Mesenchymal stem cell (in vitro differentiated cells and primary cell): ENCODE measurements around the gene EVA1B.

ENCODE experiments used
- DNase-seq: peaks from one replicate; pipeline ENCODE4 v3.0.0-alpha.2; 2013
- H2AFZ ChIP-seq: one replicate; pipeline ENCODE4 v1.6.1; 2013; ENCODE audit warnings: low read depth, mild to moderate bottlenecking, control low read depth, inconsistent platforms, low read length, moderate library complexity
- H2AK5ac ChIP-seq: 2 replicates; pipeline ENCODE4 v1.6.1; 2013; ENCODE audit warnings: low read length, moderate library complexity, mild to moderate bottlenecking, inconsistent platforms; ENCODE audit not compliant: severe bottlenecking
- H2BK120ac ChIP-seq: one replicate; pipeline ENCODE4 v1.6.1; 2013; ENCODE audit warnings: low read depth, mild to moderate bottlenecking, inconsistent platforms, low read length, moderate library complexity
- H2BK12ac ChIP-seq, 2 experiments: one replicate each; pipeline ENCODE4 v1.6.1; 2013; ENCODE audit warnings: inconsistent platforms in 2 of 2, low read length in 2 of 2, mild to moderate bottlenecking in 2 of 2, moderate library complexity in 2 of 2, control low read depth in 1 of 2
- H2BK15ac ChIP-seq: one replicate; pipeline ENCODE4 v1.6.1; 2013; ENCODE audit warnings: mild to moderate bottlenecking, low read depth, inconsistent platforms; ENCODE audit not compliant: poor library complexity, severe bottlenecking
- H2BK5ac ChIP-seq: 2 replicates; pipeline ENCODE4 v1.6.1; 2013; ENCODE audit warnings: low read depth, mild to moderate bottlenecking, low read length, control low read depth, inconsistent platforms; ENCODE audit not compliant: poor library complexity, severe bottlenecking
- H3K14ac ChIP-seq, 2 experiments: one replicate each; pipeline ENCODE4 v1.6.1; 2013; ENCODE audit warnings: inconsistent platforms in 2 of 2, low read length in 2 of 2, control low read depth in 1 of 2, mild to moderate bottlenecking in 1 of 2, moderate library complexity in 1 of 2
- H3K18ac ChIP-seq, 2 experiments: one replicate each; pipeline ENCODE4 v1.6.1; 2013; ENCODE audit warnings: inconsistent platforms in 2 of 2, low read length in 2 of 2, control low read depth in 1 of 2, low read depth in 1 of 2, mild to moderate bottlenecking in 1 of 2
- H3K23ac ChIP-seq, 2 experiments: one replicate each; pipeline ENCODE4 v1.6.1; 2013; ENCODE audit warnings: inconsistent platforms in 2 of 2, low read length in 2 of 2, mild to moderate bottlenecking in 2 of 2, moderate library complexity in 2 of 2, control low read depth in 1 of 2
- H3K27ac ChIP-seq: 2 replicates; pipeline ENCODE4 v1.5.1; 2013; ENCODE audit warnings: mild to moderate bottlenecking, moderate library complexity, low read length, control low read depth, inconsistent platforms; ENCODE audit not compliant: poor library complexity, severe bottlenecking
- H3K27me3 ChIP-seq, 2 experiments: 2 replicates each; pipeline versions ENCODE4 v1.6.1 to v1.7.0; 2013; ENCODE audit warnings: low read length in 2 of 2, mild to moderate bottlenecking in 2 of 2, moderate library complexity in 2 of 2, control low read depth in 1 of 2, inconsistent platforms in 1 of 2; ENCODE audit not compliant: control insufficient read depth in 1 of 2, insufficient read depth in 1 of 2
- H3K36me3 ChIP-seq, 2 experiments: 2 replicates each; pipeline versions ENCODE4 v1.6.1 to v1.7.0; 2013; ENCODE audit warnings: low read length in 2 of 2, control low read depth in 1 of 2, inconsistent platforms in 1 of 2, low read depth in 1 of 2, mild to moderate bottlenecking in 1 of 2; ENCODE audit not compliant: insufficient read depth in 2 of 2, control insufficient read depth in 1 of 2
- H3K4ac ChIP-seq, 2 experiments: one replicate each; pipeline ENCODE4 v1.6.1; 2013; ENCODE audit warnings: inconsistent platforms in 2 of 2, low read length in 2 of 2, mild to moderate bottlenecking in 2 of 2, moderate library complexity in 2 of 2, control low read depth in 1 of 2, low read depth in 1 of 2
- H3K4me1 ChIP-seq: 2 replicates; pipeline ENCODE4 v1.6.1; 2013; ENCODE audit warnings: low read depth, low read length, control low read depth; ENCODE audit not compliant: control insufficient read depth, insufficient read depth
- H3K4me2 ChIP-seq: 2 replicates; pipeline ENCODE4 v1.6.1; 2013; ENCODE audit warnings: low read length, mild to moderate bottlenecking, inconsistent platforms; ENCODE audit not compliant: poor library complexity, severe bottlenecking
- H3K4me3 ChIP-seq, 2 experiments: 2 replicates each; pipeline versions ENCODE4 v1.5.1 to v1.7.0; 2013; ENCODE audit warnings: low read length in 2 of 2, mild to moderate bottlenecking in 2 of 2, control low read depth in 1 of 2, low read depth in 1 of 2; ENCODE audit not compliant: insufficient read depth in 1 of 2
- H3K79me1 ChIP-seq: replicated peaks from 2 replicates; pipeline ENCODE4 v1.6.1; 2013; ENCODE audit warnings: mild to moderate bottlenecking, control low read depth, low read length, inconsistent platforms; ENCODE audit not compliant: poor library complexity, severe bottlenecking
- H3K9ac ChIP-seq: 2 replicates; pipeline ENCODE4 v1.7.0; 2013; ENCODE audit warnings: mild to moderate bottlenecking, low read length, moderate library complexity
- H3K9me3 ChIP-seq: 2 replicates; pipeline ENCODE4 v1.7.0; 2013; ENCODE audit warnings: mild to moderate bottlenecking, low read length; ENCODE audit not compliant: control insufficient read depth
- H4K8ac ChIP-seq: one replicate; pipeline ENCODE4 v1.6.1; 2013; ENCODE audit warnings: inconsistent platforms, mild to moderate bottlenecking, low read length, moderate library complexity
- H4K91ac ChIP-seq: one replicate; pipeline ENCODE4 v1.6.1; 2013; ENCODE audit warnings: mild to moderate bottlenecking, low read length, inconsistent platforms
- WGBS: methylation state at CpG from one replicate; pipeline ENCODE4 v1.1.7; 2013; ENCODE audit warnings: mixed read lengths; 5-methylcytosine and 5-hydroxymethylcytosine counted together

EVA1B gene

GRCh38 chr1:36284517-36284916 lies 38.9 kb downstream of the EVA1B start:
- Histone ChIP-seq H4K91ac (no peak overlapping the region), H3K9ac (peak overlapping the region; percentile 55), H2AFZ (no peak overlapping the region), H2BK15ac (no peak overlapping the region), H3K18ac (no peak overlapping the region), H3K4me2 (no peak overlapping the region), H3K23ac (no peak overlapping the region), H3K4ac (no peak overlapping the region), H2AK5ac (no peak overlapping the region), H3K9me3 (no peaks in the 10 kb centered on the region), H3K36me3 (peaks cover 16 to 70% of the 10 kb centered on the region in 2 experiments), H2BK120ac (no peak overlapping the region), H3K27me3 (no peaks in the 10 kb centered on the region), H3K4me3 (no peak overlapping the region), H2BK12ac (no peak overlapping the region), H3K14ac (no peak overlapping the region), H2BK5ac (no peak overlapping the region), H3K4me1 (no peaks in the 10 kb centered on the region), H4K8ac (no peak overlapping the region), H3K27ac (no peak overlapping the region), H3K79me1 (peaks cover 8% of the 10 kb centered on the region)
- WGBS = no CpG with 5 or more reads among the region's 1 CpG
- no peak for DNase-seq

GRCh38 chr1:36284061-36284460 lies 39.4 kb downstream of the EVA1B start:
- H2BK120ac ChIP-seq = no peak overlapping the region
- no peak overlapping the region for H3K4me3 ChIP-seq
- H2BK15ac ChIP-seq = no peak overlapping the region
- WGBS = 79% methylated on average over 1 of the region's 1 CpG
- no peak overlapping the region for H3K27ac ChIP-seq
- peaks cover 5% of the 10 kb centered on the region for H3K79me1 ChIP-seq
- H3K4ac ChIP-seq = no peak overlapping the region
- H3K9me3 ChIP-seq = no peaks in the 10 kb centered on the region
- no peak overlapping the region for H3K18ac ChIP-seq
- no peaks in the 10 kb centered on the region for H3K27me3 ChIP-seq
- no peak overlapping the region for H4K8ac ChIP-seq
- peaks cover 14 to 65% of the 10 kb centered on the region in 2 experiments for H3K36me3 ChIP-seq
- no peak overlapping the region for H3K23ac ChIP-seq
- no peak overlapping the region for H2BK12ac ChIP-seq
- no peak overlapping the region for H4K91ac ChIP-seq
- no peak overlapping the region for H2AK5ac ChIP-seq
- H3K14ac ChIP-seq = no peak overlapping the region
- no peaks in the 10 kb centered on the region for H3K4me1 ChIP-seq
- H2AFZ ChIP-seq = no peak overlapping the region
- no peak overlapping the region for H3K4me2 ChIP-seq
- no peak for DNase-seq
- H2BK5ac ChIP-seq = no peak overlapping the region
- H3K9ac ChIP-seq = peak overlapping the region; percentile 55

GRCh38 chr1:36279789-36280296 lies 43.6 kb downstream of the EVA1B start:
- DNase-seq = no peak
- H3K18ac ChIP-seq = no peak overlapping the region
- no peak overlapping the region for H2BK12ac ChIP-seq
- H3K27ac ChIP-seq = no peak overlapping the region
- H3K4me3 ChIP-seq = no peak overlapping the region
- H2AK5ac ChIP-seq = no peak overlapping the region
- no peaks in the 10 kb centered on the region for H3K4me1 ChIP-seq
- H3K14ac ChIP-seq = no peak overlapping the region
- no peaks in the 10 kb centered on the region for H3K27me3 ChIP-seq
- peak overlapping the region; percentile 74 for H3K9ac ChIP-seq
- H4K91ac ChIP-seq = no peak overlapping the region
- H3K79me1 ChIP-seq = peaks cover 4% of the 10 kb centered on the region
- H3K4me2 ChIP-seq = no peak overlapping the region
- no peak overlapping the region for H3K23ac ChIP-seq
- H3K9me3 ChIP-seq = no peaks in the 10 kb centered on the region
- no peak overlapping the region for H2BK15ac ChIP-seq
- H2AFZ ChIP-seq = peak overlapping the region; percentile 47
- no peak overlapping the region for H4K8ac ChIP-seq
- H3K4ac ChIP-seq = no peak overlapping the region
- H2BK120ac ChIP-seq = no peak overlapping the region
- no peak overlapping the region for H2BK5ac ChIP-seq
- peaks cover 6 to 31% of the 10 kb centered on the region in 2 experiments for H3K36me3 ChIP-seq
- WGBS = 92% methylated on average over 6 of the region's 7 CpGs

DNA sequence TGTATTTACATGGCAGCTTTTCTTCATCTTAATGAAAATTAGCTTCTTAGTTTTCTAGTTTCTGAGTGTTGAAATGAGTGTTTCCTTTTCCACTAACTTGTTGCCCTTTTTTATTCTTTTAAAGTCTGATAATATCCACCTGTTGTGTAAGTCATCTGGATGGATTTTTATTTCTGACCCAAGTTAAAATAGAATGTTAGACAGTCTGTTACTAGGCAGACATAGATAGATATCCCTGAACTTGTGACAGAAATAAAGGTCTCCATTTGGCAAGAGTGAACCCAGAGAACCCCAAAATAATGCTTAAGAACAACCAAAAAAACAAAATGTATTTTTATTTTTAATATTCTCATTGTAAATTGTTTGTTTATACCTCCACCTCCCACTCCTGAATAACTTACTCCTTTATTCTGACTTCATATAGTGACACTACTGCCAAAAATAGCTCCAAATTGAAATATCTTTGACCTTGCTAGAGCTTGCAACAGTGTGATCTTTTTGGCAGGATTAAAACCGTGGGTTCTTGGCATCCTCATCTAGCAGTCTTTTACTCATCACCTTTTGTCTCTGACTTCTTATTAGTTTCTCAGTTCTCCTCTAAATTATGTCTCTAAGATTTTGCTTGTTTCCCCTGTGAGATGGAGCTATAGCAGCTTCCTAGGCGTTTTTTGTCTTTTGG lies 44.2 kb downstream of the EVA1B start:
- no peak overlapping the region for H3K27ac ChIP-seq
- no peak overlapping the region for H3K18ac ChIP-seq
- H3K14ac ChIP-seq = no peak overlapping the region
- no peak overlapping the region for H2BK120ac ChIP-seq
- H2AFZ ChIP-seq = no peak overlapping the region
- H3K36me3 ChIP-seq = peaks cover 10 to 25% of the 10 kb centered on the region in 2 experiments
- H3K9me3 ChIP-seq = no peaks in the 10 kb centered on the region
- DNase-seq = no peak
- no peak overlapping the region for H3K23ac ChIP-seq
- H3K79me1 ChIP-seq = peaks cover 4% of the 10 kb centered on the region
- H3K9ac ChIP-seq = peak overlapping the region; percentile 74
- WGBS = 100% methylated on average over 1 of the region's 2 CpGs
- H3K4me3 ChIP-seq = no peak overlapping the region
- H3K27me3 ChIP-seq = no peaks in the 10 kb centered on the region
- H2BK12ac ChIP-seq = no peak overlapping the region
- H4K91ac ChIP-seq = no peak overlapping the region
- H2BK5ac ChIP-seq = no peak overlapping the region
- H3K4me2 ChIP-seq = no peak overlapping the region
- no peak overlapping the region for H2BK15ac ChIP-seq
- H3K4ac ChIP-seq = no peak overlapping the region
- no peak overlapping the region for H2AK5ac ChIP-seq
- H4K8ac ChIP-seq = no peak overlapping the region
- H3K4me1 ChIP-seq = no peaks in the 10 kb centered on the region
